HepG2 (cell line): ENCODE results near the gene CCDC196. TPM values are rescaled to one million over a fixed set of nuclear protein-coding genes. Genes with fewer than 3 reads are reported as not detected.
A peak's percentile ranks its signal among the peaks of the same experiment; 100 is the strongest.

ENCODE experiments used
- BRCA1 ChIP-seq: sonication (generic); formaldehyde crosslinking; IDR thresholded peaks from 2 replicates; pipeline ENCODE4 v1.4.0; 2020; ENCODE audit warnings: missing genetic modification reagents
- NBN ChIP-seq: fragments of 450-650 bp; conservative IDR thresholded peaks from 2 replicates; pipeline ENCODE4 v1.6.1; 2017
- NCOA5 ChIP-seq: sonication (generic); formaldehyde crosslinking; IDR thresholded peaks from 2 replicates; pipeline ENCODE4 v1.4.0; 2020; ENCODE audit warnings: missing genetic modification reagents
- NKX3-1 ChIP-seq: sonication (generic); formaldehyde crosslinking; IDR thresholded peaks from 2 replicates; pipeline ENCODE4 v1.5.0; 2020; ENCODE audit warnings: missing genetic modification reagents
- TAF15 ChIP-seq: fragments of 200-400 bp; formaldehyde crosslinking; IDR thresholded peaks from one replicate; pipeline ENCODE4 v1.6.1; 2018; ENCODE audit warnings: mild to moderate bottlenecking, low read depth, low read length; ENCODE audit not compliant: poor library complexity, severe bottlenecking
- WIZ ChIP-seq: sonication (generic); formaldehyde crosslinking; IDR thresholded peaks from 2 replicates; pipeline ENCODE4 v1.5.1; 2020; ENCODE audit warnings: mild to moderate bottlenecking, missing genetic modification reagents
- ZBTB4 ChIP-seq: sonication (generic); formaldehyde crosslinking; IDR thresholded peaks from 2 replicates; pipeline ENCODE4 v1.4.0; 2020; ENCODE audit warnings: missing genetic modification reagents, mild to moderate bottlenecking, borderline replicate concordance
- ZBTB46 ChIP-seq: sonication (generic); formaldehyde crosslinking; IDR thresholded peaks from 2 replicates; pipeline ENCODE4 v1.4.0; 2020; ENCODE audit warnings: mild to moderate bottlenecking, missing genetic modification reagents, borderline replicate concordance
- ZNF121 ChIP-seq: sonication (generic); formaldehyde crosslinking; IDR thresholded peaks from 2 replicates; pipeline ENCODE4 v1.5.0; 2020; ENCODE audit warnings: mild to moderate bottlenecking, missing genetic modification reagents
- ZNF512 ChIP-seq: sonication (generic); formaldehyde crosslinking; IDR thresholded peaks from 2 replicates; pipeline ENCODE4 v1.4.0; 2020; ENCODE audit warnings: mild to moderate bottlenecking, missing genetic modification reagents
- ZNF609 ChIP-seq: sonication (generic); formaldehyde crosslinking; IDR thresholded peaks from 2 replicates; pipeline ENCODE4 v1.4.0; 2020; ENCODE audit warnings: mild to moderate bottlenecking, missing genetic modification reagents, borderline replicate concordance
- ZNF629 ChIP-seq: sonication (generic); formaldehyde crosslinking; conservative IDR thresholded peaks from 2 replicates; pipeline ENCODE4 v1.5.0; 2020; ENCODE audit warnings: missing genetic modification reagents
- ZNF704 ChIP-seq: sonication (generic); formaldehyde crosslinking; IDR thresholded peaks from 2 replicates; pipeline ENCODE4 v1.8.1; 2023; ENCODE audit warnings: mild to moderate bottlenecking, inconsistent platforms, moderate library complexity, missing genetic modification reagents, borderline replicate concordance
- polyA plus RNA-seq, 8 experiments: library from polyadenylated mRNA; depleted of rRNA in 3 of 8; stranded (reverse) in 7 of 8; unstranded in 1 of 8; fragments of >200 nt; fragmentation: Illumina TruSeq in 4 of 8; extraction: Trizol in 4 of 8; gene quantifications; 2 replicates each; pipeline versions ENCODE4 v1.2.1 to v1.2.3, GENCODE V29; 2011 to 2016; ENCODE audit warnings: low read depth in 4 of 8, missing spikeins in 1 of 8, mixed read lengths in 1 of 8; ENCODE audit not compliant: insufficient read depth in 1 of 8
- total RNA-seq, 5 experiments: library from RNA; depleted of rRNA; stranded (reverse); fragments of >200 nt; fragmentation: Illumina TruSeq; extraction: Trizol; gene quantifications; 2 replicates each; pipeline ENCODE4 v1.2.3, GENCODE V29; 2016; ENCODE audit warnings: low read depth in 1 of 5

CCDC196 gene
- total and polyA plus RNA-seq, 2 of the 13 experiments (the other 11 are each of a cell fraction or from before 2014, with no cell fraction given) = not detected

GRCh38 chr14:66507722-66508546, 21.8 kb downstream of the CCDC196 start, which contains the start of gene GPHN (continued):
- no peak for TF ChIP-seq ZNF704 (CRISPR knock-in tag)
- peak; percentile 61; the same call in 1 of the 2 replicates for TF ChIP-seq ZBTB4 (CRISPR knock-in tag)
- peak; percentile 44 for TF ChIP-seq ZNF512
- TF ChIP-seq ZNF609 (CRISPR knock-in tag) = no peak
- 0 out of 2 replicates have a peak, but pooled peaks have one; percentile 57 for TF ChIP-seq NKX3-1 (CRISPR knock-in tag)
- TF ChIP-seq WIZ = peak; percentile 67; the same call in 1 of the 2 replicates
- TF ChIP-seq NBN = no peak
- peak; percentile 72 for TF ChIP-seq ZNF121
- no peak for TF ChIP-seq ZNF629 (CRISPR knock-in tag)
- no peak for TF ChIP-seq TAF15
- TF ChIP-seq BRCA1 (CRISPR knock-in tag) = no peak; the same call in 1 of the 2 replicates
- TF ChIP-seq NCOA5 (CRISPR knock-in tag) = no peak
- TF ChIP-seq ZBTB46 (CRISPR knock-in tag) = no peak
